GM10248 (cell line): ENCODE results near the gene GLP2R.

Source experiments
- CTCF ChIA-PET: fragments of 300-600 bp; sonication (Branson Sonifier 250); formaldehyde crosslinking; extraction: SDS; loops from one replicate; lab custom pipeline; 2021; ENCODE audit warnings: antibody characterized with exemption; lab: Yijun Ruan, JAX
- POLR2A ChIA-PET: fragments of 350-650 bp; sonication (Branson Sonifier 250); formaldehyde crosslinking; extraction: SDS; loops from one replicate; lab custom pipeline; 2020; ENCODE audit warnings: antibody characterized with exemption; lab: Yijun Ruan, JAX
- DNase-seq: peaks from one replicate; pipeline ENCODE4 v3.0.0; 2012; ENCODE audit errors: extremely low spot score
- CTCF ChIP-seq: IDR thresholded peaks from 2 replicates; pipeline ENCODE4 v1.5.1; 2012; ENCODE audit warnings: mild to moderate bottlenecking, low read depth; ENCODE audit errors: extremely low read depth, missing control alignments, control extremely low read depth

Gene GLP2R

DNA sequence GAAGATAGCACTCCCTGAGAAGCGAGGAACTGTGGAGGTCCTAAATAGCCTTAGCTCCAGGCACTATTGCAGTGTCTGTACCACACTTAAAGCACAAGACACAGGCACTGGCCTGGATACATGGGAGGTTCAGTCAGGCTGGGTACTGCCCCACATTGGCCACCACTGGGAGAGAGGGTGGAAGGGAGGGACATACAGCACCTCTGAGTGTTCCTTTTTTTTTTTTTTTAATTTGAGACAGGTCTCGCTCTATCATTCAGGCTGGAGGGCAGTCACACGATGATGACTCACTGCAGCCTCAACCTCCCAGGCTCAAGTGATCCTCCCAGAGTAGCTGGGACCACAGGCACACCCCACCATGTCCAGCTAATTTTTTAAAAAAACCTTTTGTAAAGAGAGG, 5.3 kb upstream of the GLP2R start:
- ChIA-PET CTCF (interaction anchor here (1.5 kb wide), 1 partner anchor 10 kb away, joined by 4 read pairs; no protein-coding TSS in a partner anchor), POLR2A (no interaction called here)
- no peak for DNase-seq
- TF ChIP-seq CTCF: no peak

DNA sequence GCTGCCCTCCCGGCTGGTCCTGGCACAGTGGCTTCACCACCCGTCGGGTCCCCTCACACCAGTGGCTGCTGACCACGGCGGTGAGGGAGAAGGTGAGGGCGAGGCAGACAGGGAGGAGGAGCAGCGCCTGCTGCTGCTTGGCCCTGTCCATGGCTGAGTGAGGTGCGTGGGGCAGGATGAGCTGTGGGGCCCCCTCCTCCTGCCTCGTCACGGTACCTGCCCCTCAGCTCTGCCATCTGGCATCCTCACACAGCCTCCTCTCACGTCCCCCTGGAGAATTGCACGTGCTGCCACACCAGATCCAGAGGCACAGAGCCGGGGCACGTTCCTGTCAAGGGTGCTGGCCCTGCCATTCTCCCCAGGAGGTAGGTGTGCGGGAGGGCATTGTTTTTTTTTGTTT, 3.8 kb upstream of the GLP2R start, which contains the start of gene GSG1L2:
Gene GSG1L2, minus strand, starts transcription at position 159 of the 400 bp plus-strand sequence. Its CDS starts 8 bp downstream, at position 151.
- POLR2A ChIA-PET: no interaction called here
- no peak for DNase-seq
- no peak for TF ChIP-seq CTCF
- CTCF ChIA-PET: no interaction called here

- POLR2A ChIA-PET: no interaction called here
- CTCF ChIA-PET: interaction anchor here (1.7 kb wide), 1 partner anchor 15 kb away, joined by 4 read pairs; no protein-coding TSS in a partner anchor
- no peak for TF ChIP-seq CTCF
- DNase-seq: no peak
Measured at GRCh38 chr17:9824094-9824493, 1.6 kb upstream of the GLP2R start.

- ChIA-PET CTCF (interaction anchor here (1.7 kb wide), 1 partner anchor 14 kb away, joined by 4 read pairs; no protein-coding TSS in a partner anchor), POLR2A (no interaction called here)
- TF ChIP-seq CTCF: no peak
- DNase-seq: no peak
Measured at GRCh38 chr17:9824797-9825338, 856 bp upstream of the GLP2R start.

DNA sequence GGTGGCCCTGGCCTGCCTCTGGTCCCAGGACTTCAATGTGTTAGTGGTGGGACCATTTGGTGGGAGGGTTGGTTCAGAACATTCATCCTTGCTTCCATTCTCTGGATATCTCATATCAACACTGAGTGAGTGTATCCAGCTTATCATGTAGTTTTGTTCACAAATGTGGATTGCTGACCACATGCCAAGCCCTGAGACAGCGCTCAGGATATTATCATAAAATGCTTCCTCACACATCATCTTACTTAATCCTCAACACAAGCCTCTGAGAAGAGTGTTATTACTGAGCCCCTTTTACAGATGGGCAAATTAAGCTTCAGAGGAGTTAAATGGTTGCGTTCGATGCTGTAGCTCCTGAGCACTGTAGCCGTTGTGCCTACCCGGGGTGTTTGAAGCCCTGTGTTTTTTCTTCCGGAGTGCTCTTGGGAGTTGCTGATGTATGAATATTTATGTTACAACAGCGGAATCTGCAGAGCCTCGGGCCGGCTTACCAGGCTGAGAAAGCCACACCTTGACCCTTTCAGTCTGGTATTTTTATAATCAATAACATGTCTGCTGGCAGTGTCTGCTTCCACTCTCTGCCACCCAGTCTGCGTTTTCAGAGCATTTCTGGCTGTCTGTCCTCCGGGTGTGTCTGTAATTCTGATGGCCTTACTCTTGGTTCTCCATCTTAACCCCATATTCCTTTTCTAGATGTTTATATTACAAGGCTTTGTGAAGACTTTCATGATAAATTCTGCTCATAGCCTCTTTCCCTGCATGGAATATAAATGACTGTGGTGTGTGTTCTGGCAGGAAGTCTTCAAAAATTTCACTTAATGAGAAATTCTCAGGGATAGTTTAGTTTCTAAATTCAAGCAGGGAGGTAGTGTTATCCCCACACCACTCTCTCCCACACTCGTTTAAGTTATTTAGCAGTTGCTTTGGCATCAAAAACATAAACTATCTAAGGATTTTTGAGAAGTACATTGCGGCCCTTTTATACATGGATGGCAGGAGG, 2.9 kb downstream of the GLP2R start:
- no peak for TF ChIP-seq CTCF
- DNase-seq: no peak
- POLR2A ChIA-PET: no interaction called here
- CTCF ChIA-PET: no interaction called here

- ChIA-PET POLR2A (no interaction called here), CTCF (no interaction called here)
- no peak for TF ChIP-seq CTCF
- DNase-seq: no peak
Measured at GRCh38 chr17:9829343-9829742, 3.6 kb downstream of the GLP2R start.
